ENCODE measurements around the gene ADAMTS12.

DNA sequence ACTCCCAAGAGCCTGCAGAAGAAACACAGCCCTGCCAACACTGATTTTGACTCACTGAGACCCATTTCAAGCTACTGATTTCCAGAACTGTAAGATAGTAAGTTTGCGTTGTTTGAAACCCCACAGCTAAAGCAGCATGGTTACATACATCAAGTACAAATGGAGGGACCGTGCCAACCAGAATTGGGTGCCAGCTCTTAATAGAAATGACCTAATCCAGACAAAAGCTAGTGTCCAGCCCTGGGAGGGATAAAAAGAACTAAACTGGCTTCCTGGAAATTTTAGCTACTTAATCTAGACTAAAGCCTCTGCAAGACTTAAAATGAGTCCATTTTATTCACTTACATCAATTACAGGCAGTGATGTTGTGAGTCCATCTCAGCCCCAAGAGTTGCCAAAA lies 122.6 kb downstream of the ADAMTS12 start:
- TF ChIP-seq, protein P1, sequence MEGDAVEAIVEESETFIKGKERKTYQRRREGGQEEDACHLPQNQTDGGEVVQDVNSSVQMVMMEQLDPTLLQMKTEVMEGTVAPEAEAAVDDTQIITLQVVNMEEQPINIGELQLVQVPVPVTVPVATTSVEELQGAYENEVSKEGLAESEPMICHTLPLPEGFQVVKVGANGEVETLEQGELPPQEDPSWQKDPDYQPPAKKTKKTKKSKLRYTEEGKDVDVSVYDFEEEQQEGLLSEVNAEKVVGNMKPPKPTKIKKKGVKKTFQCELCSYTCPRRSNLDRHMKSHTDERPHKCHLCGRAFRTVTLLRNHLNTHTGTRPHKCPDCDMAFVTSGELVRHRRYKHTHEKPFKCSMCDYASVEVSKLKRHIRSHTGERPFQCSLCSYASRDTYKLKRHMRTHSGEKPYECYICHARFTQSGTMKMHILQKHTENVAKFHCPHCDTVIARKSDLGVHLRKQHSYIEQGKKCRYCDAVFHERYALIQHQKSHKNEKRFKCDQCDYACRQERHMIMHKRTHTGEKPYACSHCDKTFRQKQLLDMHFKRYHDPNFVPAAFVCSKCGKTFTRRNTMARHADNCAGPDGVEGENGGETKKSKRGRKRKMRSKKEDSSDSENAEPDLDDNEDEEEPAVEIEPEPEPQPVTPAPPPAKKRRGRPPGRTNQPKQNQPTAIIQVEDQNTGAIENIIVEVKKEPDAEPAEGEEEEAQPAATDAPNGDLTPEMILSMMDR (IDR thresholded peaks at IDR 0.05 in 4 of 5, conservative IDR thresholded peaks at IDR 0.05 in 1 of 5) = no peak
- no peak for TF ChIP-seq POLR2A (IDR thresholded peaks at IDR 0.05)
